ENCODE results near the gene CELF4.

The CELF4 gene

DNA sequence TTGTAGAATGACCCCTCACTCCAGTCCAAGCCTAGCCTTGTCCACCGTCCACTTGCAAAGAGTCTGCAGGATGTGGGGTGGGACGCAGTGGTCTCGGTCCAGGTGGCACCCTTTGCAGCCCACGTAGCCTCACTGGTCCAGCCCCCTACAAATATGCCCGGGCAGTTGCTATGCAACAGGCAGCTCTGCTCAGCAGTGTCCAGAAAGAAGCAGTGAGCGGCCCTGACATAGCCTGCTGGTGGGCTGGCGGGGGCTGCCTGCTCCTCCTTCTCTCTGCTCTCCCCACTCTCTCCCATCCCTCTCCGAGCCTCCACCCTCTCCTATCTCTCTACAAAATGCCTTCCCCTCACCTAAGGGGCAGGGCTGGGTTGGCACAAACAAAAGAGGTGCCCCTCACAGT is 233.4 kb downstream of the CELF4 start:
- TF ChIP-seq CTCF (IDR thresholded peaks at IDR 0.05; ENCODE audit: low read depth, low read length, missing control alignments), result no peak
- no peak for DNase-seq
- Histone ChIP-seq H3K4me3 (ENCODE audit: low read depth, low read length) (no peak overlapping the region), H3K36me3 (replicated peaks) (no peaks in the 10 kb centered on the region), H3K27ac (no peak overlapping the region), H3K27me3 (replicated peaks) (no peaks in the 10 kb centered on the region)
- in situ Hi-C loops (cut with HindIII; ENCODE audit: low pct_ligation_motif_present, low sequenced_read_pairs), result no loop called here

DNA sequence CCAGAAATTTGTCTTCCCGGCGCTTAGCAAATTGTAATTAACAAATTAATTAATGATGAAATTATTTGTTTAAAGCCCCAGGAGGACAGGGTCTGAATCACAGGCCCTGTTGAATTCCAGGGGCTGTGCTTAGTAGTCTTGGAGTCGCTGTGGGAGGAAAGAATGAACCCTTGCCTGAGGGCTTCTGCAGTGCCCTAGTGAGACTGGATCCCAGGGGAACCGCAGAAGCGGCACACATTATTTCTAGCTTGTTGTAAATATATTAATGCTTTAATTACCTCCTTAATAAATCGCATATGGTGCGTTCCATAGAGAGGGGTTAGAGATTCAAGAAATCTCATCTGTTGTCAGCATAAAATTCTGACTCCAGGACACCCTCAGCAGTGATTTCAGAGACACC is 235.4 kb downstream of the CELF4 start:
- Histone ChIP-seq H3K4me3 (ENCODE audit: low read depth, low read length) (no peak overlapping the region), H3K27ac (no peak overlapping the region), H3K36me3 (replicated peaks) (no peaks in the 10 kb centered on the region), H3K27me3 (replicated peaks) (no peaks in the 10 kb centered on the region)
- DNase-seq, result no peak
- in situ Hi-C loops (cut with HindIII; ENCODE audit: low pct_ligation_motif_present, low sequenced_read_pairs), result no loop called here
- TF ChIP-seq CTCF (IDR thresholded peaks at IDR 0.05; ENCODE audit: low read depth, low read length, missing control alignments), result no peak

- in situ Hi-C loops (cut with HindIII; ENCODE audit: low pct_ligation_motif_present, low sequenced_read_pairs), result no loop called here
- no peak for TF ChIP-seq CTCF (IDR thresholded peaks at IDR 0.05; ENCODE audit: low read depth, low read length, missing control alignments)
- no peaks in the 10 kb centered on the region for H3K27me3 ChIP-seq (replicated peaks)
- H3K27ac ChIP-seq, result no peak overlapping the region
- no peak overlapping the region for H3K4me3 ChIP-seq (ENCODE audit: low read depth, low read length)
- H3K36me3 ChIP-seq (replicated peaks), result no peaks in the 10 kb centered on the region
- no peak for DNase-seq
Observed at GRCh38 chr18:37328946-37329719, 236.5 kb downstream of the CELF4 start.

GRCh38 chr18:37327063-37327577 is 238.5 kb downstream of the CELF4 start:
- no peak overlapping the region for H3K27ac ChIP-seq
- no peaks in the 10 kb centered on the region for H3K36me3 ChIP-seq (replicated peaks)
- no peak overlapping the region for H3K4me3 ChIP-seq (ENCODE audit: low read depth, low read length)
- H3K27me3 ChIP-seq (replicated peaks), result no peaks in the 10 kb centered on the region
- TF ChIP-seq CTCF (IDR thresholded peaks at IDR 0.05; ENCODE audit: low read depth, low read length, missing control alignments), result no peak
- in situ Hi-C loops (cut with HindIII; ENCODE audit: low pct_ligation_motif_present, low sequenced_read_pairs), result no loop called here
- no peak for DNase-seq

GRCh38 chr18:37322492-37323035 is 243.0 kb downstream of the CELF4 start:
- DNase-seq, result peak; percentile 28
- Histone ChIP-seq H3K27me3 (replicated peaks) (no peaks in the 10 kb centered on the region), H3K27ac (no peak overlapping the region), H3K36me3 (replicated peaks) (no peaks in the 10 kb centered on the region), H3K4me3 (ENCODE audit: low read depth, low read length) (no peak overlapping the region)
- peak; percentile 86 for TF ChIP-seq CTCF (IDR thresholded peaks at IDR 0.05; ENCODE audit: low read depth, low read length, missing control alignments)
- in situ Hi-C loops (cut with HindIII; ENCODE audit: low pct_ligation_motif_present, low sequenced_read_pairs), result no loop called here
